Measurements from ENCODE around the gene FMN1.

DNA sequence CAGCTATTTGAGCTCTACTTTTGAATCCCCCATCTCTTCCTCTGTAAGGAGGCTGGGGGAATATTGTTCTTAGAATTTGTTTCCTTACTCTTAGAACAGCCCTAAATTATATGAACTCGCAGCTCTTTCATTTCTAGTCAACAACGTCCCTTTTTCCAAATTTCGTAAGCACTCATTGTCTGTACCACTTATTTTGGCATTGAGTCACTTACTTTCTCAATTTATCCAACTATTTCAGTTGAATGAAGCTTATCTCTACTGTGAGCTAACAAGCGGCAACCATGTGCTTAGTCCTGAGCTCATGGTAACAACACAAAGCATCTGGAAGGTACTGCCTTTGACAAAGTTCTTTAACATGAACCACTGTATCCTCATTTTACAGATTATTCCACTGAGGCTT lies 285.6 kb downstream of the FMN1 start:
- TF ChIP-seq, protein P1, sequence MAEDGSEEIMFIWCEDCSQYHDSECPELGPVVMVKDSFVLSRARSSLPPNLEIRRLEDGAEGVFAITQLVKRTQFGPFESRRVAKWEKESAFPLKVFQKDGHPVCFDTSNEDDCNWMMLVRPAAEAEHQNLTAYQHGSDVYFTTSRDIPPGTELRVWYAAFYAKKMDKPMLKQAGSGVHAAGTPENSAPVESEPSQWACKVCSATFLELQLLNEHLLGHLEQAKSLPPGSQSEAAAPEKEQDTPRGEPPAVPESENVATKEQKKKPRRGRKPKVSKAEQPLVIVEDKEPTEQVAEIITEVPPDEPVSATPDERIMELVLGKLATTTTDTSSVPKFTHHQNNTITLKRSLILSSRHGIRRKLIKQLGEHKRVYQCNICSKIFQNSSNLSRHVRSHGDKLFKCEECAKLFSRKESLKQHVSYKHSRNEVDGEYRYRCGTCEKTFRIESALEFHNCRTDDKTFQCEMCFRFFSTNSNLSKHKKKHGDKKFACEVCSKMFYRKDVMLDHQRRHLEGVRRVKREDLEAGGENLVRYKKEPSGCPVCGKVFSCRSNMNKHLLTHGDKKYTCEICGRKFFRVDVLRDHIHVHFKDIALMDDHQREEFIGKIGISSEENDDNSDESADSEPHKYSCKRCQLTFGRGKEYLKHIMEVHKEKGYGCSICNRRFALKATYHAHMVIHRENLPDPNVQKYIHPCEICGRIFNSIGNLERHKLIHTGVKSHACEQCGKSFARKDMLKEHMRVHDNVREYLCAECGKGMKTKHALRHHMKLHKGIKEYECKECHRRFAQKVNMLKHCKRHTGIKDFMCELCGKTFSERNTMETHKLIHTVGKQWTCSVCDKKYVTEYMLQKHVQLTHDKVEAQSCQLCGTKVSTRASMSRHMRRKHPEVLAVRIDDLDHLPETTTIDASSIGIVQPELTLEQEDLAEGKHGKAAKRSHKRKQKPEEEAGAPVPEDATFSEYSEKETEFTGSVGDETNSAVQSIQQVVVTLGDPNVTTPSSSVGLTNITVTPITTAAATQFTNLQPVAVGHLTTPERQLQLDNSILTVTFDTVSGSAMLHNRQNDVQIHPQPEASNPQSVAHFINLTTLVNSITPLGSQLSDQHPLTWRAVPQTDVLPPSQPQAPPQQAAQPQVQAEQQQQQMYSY (CRISPR knock-in tag; IDR thresholded peaks at IDR 0.05): no peak
- TF ChIP-seq POLR2A (IDR thresholded peaks at IDR 0.05; ENCODE audit: low read depth, low read length) (no peak), CTCF (IDR thresholded peaks at IDR 0.05 in 2 of 3, conservative IDR thresholded peaks at IDR 0.05 in 1 of 3; ENCODE audit: control insufficient read depth in 2 of 3, extremely low read depth in 1 of 3, insufficient read depth in 1 of 3, low read depth in 3 of 3, low read length in 3 of 3) (no peak), YBX1 (IDR thresholded peaks at IDR 0.05) (no peak), ESRRA (IDR thresholded peaks at IDR 0.05; ENCODE audit: low read length) (no peak), ATF2 (IDR thresholded peaks at IDR 0.05; ENCODE audit: low read length) (no peak), CEBPB (IDR thresholded peaks at IDR 0.05; ENCODE audit: borderline replicate concordance in 1 of 2, low read depth in 2 of 2, low read length in 2 of 2) (no peak), NR2C2 (IDR thresholded peaks at IDR 0.05; ENCODE audit: borderline replicate concordance, control insufficient read depth, insufficient read length, low read depth) (no peak)

Data from GM12878 (cell line).